Astrocyte of the spinal cord (primary cell): ENCODE measurements around the gene PRDM12.

ENCODE experiments used
- DNase-seq: peaks from one replicate; pipeline ENCODE4 v3.0.0; 2011; ENCODE audit warnings: low read depth, low spot score
- H3K4me3 ChIP-seq: 2 replicates; pipeline ENCODE4 v1.5.1; 2011; ENCODE audit warnings: low read depth, mild to moderate bottlenecking, low read length, moderate library complexity
- in situ Hi-C: cut with HindIII; loops from 2 replicates; pipeline ENCODE4 v1.10.0; 2017; ENCODE audit warnings: low sequenced_read_pairs
- TF ChIP-seq, protein P1 (sequence below): IDR thresholded peaks from 2 replicates; pipeline ENCODE4 v1.5.1; 2012; ENCODE audit warnings: low read depth, mild to moderate bottlenecking, low read length, inconsistent platforms

The PRDM12 gene

DNA sequence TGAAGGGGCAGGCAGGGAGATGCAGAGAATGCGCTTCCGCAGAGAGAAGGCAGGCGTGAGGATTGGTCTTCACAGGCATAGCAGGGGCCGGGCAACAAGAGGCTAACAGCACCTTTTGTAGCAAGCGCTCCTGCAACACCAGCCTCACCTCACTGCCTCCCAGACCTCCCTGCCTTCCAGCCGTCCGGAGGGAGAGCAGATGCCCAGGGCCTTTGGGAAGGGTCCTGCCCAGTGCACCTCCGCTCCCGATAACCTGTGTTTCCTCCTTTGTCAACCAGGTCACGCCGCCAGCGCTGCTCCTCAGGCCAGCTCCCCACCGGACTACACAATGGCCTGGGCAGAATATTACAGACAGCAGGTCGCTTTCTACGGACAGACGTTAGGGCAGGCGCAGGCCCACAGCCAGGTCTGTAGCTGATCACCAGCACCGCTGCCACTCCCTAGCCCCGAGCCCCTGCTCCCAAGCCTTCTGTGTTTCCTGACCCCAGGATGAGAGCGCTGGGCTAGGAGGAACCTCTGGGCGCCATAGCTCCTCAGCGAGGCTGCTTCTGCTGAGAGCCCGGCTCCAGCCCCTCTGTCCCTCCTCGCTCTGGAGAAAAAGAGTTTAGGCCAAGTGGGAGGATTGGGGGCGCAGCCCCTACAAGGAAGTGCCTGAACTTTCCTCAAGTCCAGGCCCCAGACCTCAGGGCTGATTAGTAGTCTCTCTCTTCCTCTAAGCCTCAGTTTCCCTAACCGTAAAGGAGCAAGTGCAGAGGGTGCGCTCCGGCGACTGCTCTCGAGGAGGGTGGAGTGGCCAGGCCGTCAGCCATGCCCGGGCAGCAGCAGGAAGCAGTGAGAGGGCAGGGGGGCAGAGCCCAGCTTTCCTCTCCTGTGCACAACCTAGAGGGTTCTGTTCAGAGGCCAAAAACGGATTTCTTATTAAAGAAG, 28.4 kb upstream of the PRDM12 start:
- H3K4me3 ChIP-seq: no peak overlapping the region
- no peak for DNase-seq
- TF ChIP-seq, protein P1, sequence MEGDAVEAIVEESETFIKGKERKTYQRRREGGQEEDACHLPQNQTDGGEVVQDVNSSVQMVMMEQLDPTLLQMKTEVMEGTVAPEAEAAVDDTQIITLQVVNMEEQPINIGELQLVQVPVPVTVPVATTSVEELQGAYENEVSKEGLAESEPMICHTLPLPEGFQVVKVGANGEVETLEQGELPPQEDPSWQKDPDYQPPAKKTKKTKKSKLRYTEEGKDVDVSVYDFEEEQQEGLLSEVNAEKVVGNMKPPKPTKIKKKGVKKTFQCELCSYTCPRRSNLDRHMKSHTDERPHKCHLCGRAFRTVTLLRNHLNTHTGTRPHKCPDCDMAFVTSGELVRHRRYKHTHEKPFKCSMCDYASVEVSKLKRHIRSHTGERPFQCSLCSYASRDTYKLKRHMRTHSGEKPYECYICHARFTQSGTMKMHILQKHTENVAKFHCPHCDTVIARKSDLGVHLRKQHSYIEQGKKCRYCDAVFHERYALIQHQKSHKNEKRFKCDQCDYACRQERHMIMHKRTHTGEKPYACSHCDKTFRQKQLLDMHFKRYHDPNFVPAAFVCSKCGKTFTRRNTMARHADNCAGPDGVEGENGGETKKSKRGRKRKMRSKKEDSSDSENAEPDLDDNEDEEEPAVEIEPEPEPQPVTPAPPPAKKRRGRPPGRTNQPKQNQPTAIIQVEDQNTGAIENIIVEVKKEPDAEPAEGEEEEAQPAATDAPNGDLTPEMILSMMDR: no peak
- in situ Hi-C loops: no loop called here

DNA sequence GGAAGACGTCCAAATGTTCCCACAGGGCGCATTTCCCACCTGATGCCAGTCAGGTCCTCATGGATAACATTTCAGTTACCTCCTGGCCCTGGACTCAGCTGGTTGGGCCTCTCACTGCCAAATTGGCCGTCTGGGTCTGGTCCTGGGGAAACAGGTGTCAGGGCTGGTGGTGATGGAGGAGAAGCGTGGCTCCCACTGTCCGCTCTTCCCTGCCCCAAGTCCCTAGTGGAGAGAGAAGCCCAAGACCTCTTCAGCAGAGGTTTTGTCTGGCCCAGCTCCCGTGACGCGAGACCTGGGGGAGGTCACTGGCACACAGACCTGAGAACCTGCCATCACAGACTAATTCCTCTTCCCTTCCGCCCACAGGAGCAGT, 27.8 kb upstream of the PRDM12 start:
- TF ChIP-seq, protein P1: no peak
- no peak overlapping the region for H3K4me3 ChIP-seq
- in situ Hi-C loops: no loop called here
- no peak for DNase-seq

GRCh38 chr9:130638284-130639123, 25.9 kb upstream of the PRDM12 start:
- no peak overlapping the region for H3K4me3 ChIP-seq
- TF ChIP-seq, protein P1: no peak
- in situ Hi-C loops: no loop called here
- DNase-seq: no peak

GRCh38 chr9:130639124-130639765, 25.1 kb upstream of the PRDM12 start:
- in situ Hi-C loops: no loop called here

DNA sequence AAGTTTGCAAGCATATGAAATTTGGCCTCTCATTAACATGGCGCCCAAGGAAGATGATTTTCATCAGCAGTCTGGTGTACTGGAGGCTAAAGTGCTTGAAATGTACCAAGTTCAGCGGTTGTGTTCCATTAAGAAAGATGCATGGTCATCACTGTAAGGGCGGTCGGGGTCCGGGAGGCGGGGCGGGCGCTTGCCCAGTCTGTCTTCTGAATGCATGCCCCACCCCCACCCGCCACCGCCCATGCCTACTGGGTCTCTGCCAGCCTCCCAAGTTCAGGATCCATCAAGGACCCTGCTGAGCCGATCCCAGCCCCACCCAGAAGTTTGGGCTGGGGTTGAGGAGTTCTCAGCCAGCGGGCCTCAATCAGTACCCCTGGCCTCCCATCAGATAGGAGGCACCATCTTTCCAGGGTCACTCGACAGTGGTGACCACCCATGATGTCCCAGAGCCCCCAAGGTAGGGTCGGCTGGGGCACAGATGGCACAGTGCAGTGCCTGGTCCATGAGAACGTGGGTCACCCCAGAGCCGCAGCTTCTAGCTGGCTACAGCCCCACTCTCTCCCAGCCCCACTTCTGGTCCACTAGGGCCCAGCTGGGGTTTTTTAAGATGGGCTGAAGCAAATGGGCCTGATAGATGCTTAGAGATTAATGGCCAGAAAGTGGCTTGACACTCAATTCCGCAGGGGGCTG, 24.4 kb upstream of the PRDM12 start:
- in situ Hi-C loops: no loop called here
- DNase-seq: no peak
- no peak overlapping the region for H3K4me3 ChIP-seq
- TF ChIP-seq, protein P1: no peak

More at GRCh38 chr9:130639124-130639765, 25.1 kb upstream of the PRDM12 start:
- TF ChIP-seq, protein P1: no peak
- no peak overlapping the region for H3K4me3 ChIP-seq
- no peak for DNase-seq

GRCh38 chr9:130640681-130641080, 23.7 kb upstream of the PRDM12 start:
- in situ Hi-C loops: no loop called here
- no peak overlapping the region for H3K4me3 ChIP-seq
- TF ChIP-seq, protein P1: no peak
- DNase-seq: no peak
